ENCODE data around the gene SYNDIG1.

Gene SYNDIG1

GRCh38 chr20:24608926-24609667 is 139.7 kb downstream of the SYNDIG1 start:
- no peaks in the 10 kb centered on the region for H3K4me1 ChIP-seq (ENCODE audit: control insufficient read depth, insufficient read depth, low read length)
- no peaks in the 10 kb centered on the region for H3K36me3 ChIP-seq (ENCODE audit: control insufficient read depth, insufficient read depth, low read length)
- no peaks in the 10 kb centered on the region for H3K27me3 ChIP-seq (ENCODE audit: control insufficient read depth, insufficient read depth, low read length)
- H3K4me3 ChIP-seq (ENCODE audit: low read length) = no peak overlapping the region
- no peaks in the 10 kb centered on the region for H3K9me3 ChIP-seq (ENCODE audit: control insufficient read depth, low read length)
- no peak overlapping the region for H3K9ac ChIP-seq (ENCODE audit: low read length)

GRCh38 chr20:24609757-24610156 is 140.3 kb downstream of the SYNDIG1 start:
- Histone ChIP-seq H3K9ac (ENCODE audit: low read length) (no peak overlapping the region), H3K36me3 (ENCODE audit: control insufficient read depth, insufficient read depth, low read length) (no peaks in the 10 kb centered on the region), H3K4me3 (ENCODE audit: low read length) (no peak overlapping the region), H3K4me1 (ENCODE audit: control insufficient read depth, insufficient read depth, low read length) (no peaks in the 10 kb centered on the region), H3K27me3 (ENCODE audit: control insufficient read depth, insufficient read depth, low read length) (no peaks in the 10 kb centered on the region), H3K9me3 (ENCODE audit: control insufficient read depth, low read length) (no peaks in the 10 kb centered on the region)

- Histone ChIP-seq H3K4me3 (ENCODE audit: low read length) (no peak overlapping the region), H3K9ac (ENCODE audit: low read length) (no peak overlapping the region), H3K4me1 (ENCODE audit: control insufficient read depth, insufficient read depth, low read length) (no peaks in the 10 kb centered on the region), H3K9me3 (ENCODE audit: control insufficient read depth, low read length) (no peaks in the 10 kb centered on the region), H3K36me3 (ENCODE audit: control insufficient read depth, insufficient read depth, low read length) (no peaks in the 10 kb centered on the region), H3K27me3 (ENCODE audit: control insufficient read depth, insufficient read depth, low read length) (no peaks in the 10 kb centered on the region)
Observed at GRCh38 chr20:24610341-24611115, 141.1 kb downstream of the SYNDIG1 start.

GRCh38 chr20:24611360-24612140 is 142.1 kb downstream of the SYNDIG1 start:
- no peak overlapping the region for H3K4me3 ChIP-seq (ENCODE audit: low read length)
- no peaks in the 10 kb centered on the region for H3K36me3 ChIP-seq (ENCODE audit: control insufficient read depth, insufficient read depth, low read length)

DNA sequence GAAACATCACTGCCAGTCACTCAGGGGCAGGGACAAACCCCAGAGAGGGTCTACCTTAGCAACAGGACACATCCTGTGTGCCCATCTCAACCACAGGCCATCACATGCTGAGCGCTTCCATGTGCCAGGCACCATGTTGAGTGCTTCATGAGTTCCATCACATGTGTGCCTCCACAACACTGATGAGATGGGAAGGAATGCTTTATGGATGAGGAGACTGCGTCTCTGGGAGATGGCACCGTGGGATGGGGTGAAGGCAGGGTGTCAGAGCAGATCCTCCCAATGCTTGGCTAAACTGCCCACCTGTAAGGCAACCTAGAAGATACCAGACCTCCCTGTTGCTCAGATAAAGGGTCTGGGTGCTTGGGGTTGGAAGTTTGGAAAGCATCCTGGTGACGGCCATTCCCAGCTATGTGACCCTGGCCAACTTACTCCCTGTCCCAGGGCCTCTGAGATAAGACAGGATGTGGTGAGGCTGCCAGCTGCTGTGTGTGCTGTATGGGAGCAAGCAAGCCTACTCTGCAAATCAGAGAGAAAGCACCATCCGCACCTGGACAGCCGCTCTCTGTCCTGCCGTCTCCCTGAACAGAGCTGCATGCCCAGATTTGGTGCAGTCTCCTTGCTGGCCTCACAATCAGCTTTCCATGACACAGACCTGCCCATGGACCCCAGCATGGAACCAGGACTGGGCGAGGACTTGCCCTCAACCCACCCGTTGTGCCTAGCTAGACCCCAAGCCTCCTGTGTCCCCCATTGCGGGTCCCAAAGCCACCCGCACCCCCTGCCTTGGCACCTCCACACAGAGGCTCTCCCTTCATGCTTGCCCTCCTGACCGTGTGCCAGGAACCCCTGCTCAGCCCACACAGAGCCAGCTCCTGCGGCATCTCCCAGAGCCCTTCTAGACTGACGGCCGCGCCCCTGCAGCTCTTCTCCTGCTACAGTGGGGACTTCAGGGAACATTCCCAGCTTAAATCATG is 143.7 kb downstream of the SYNDIG1 start:
- Histone ChIP-seq H3K4me1 (ENCODE audit: control insufficient read depth, insufficient read depth, low read length) (no peaks in the 10 kb centered on the region), H3K9ac (ENCODE audit: low read length) (no peak overlapping the region), H3K9me3 (ENCODE audit: control insufficient read depth, low read length) (no peaks in the 10 kb centered on the region), H3K27me3 (ENCODE audit: control insufficient read depth, insufficient read depth, low read length) (no peaks in the 10 kb centered on the region), H3K4me3 (ENCODE audit: low read length) (no peak overlapping the region), H3K36me3 (ENCODE audit: control insufficient read depth, insufficient read depth, low read length) (no peaks in the 10 kb centered on the region)

More at GRCh38 chr20:24611360-24612140, 142.1 kb downstream of the SYNDIG1 start:
- H3K27me3 ChIP-seq (ENCODE audit: control insufficient read depth, insufficient read depth, low read length) = no peaks in the 10 kb centered on the region
- no peaks in the 10 kb centered on the region for H3K9me3 ChIP-seq (ENCODE audit: control insufficient read depth, low read length)
- no peak overlapping the region for H3K9ac ChIP-seq (ENCODE audit: low read length)
- no peaks in the 10 kb centered on the region for H3K4me1 ChIP-seq (ENCODE audit: control insufficient read depth, insufficient read depth, low read length)

GRCh38 chr20:24614341-24614740 is 144.9 kb downstream of the SYNDIG1 start:
- no peaks in the 10 kb centered on the region for H3K4me1 ChIP-seq (ENCODE audit: control insufficient read depth, insufficient read depth, low read length)
- no peaks in the 10 kb centered on the region for H3K9me3 ChIP-seq (ENCODE audit: control insufficient read depth, low read length)
- no peaks in the 10 kb centered on the region for H3K36me3 ChIP-seq (ENCODE audit: control insufficient read depth, insufficient read depth, low read length)
- H3K9ac ChIP-seq (ENCODE audit: low read length) = no peak overlapping the region
- no peaks in the 10 kb centered on the region for H3K27me3 ChIP-seq (ENCODE audit: control insufficient read depth, insufficient read depth, low read length)
- H3K4me3 ChIP-seq (ENCODE audit: low read length) = no peak overlapping the region

GRCh38 chr20:24615353-24615752 is 145.9 kb downstream of the SYNDIG1 start:
- Histone ChIP-seq H3K36me3 (ENCODE audit: control insufficient read depth, insufficient read depth, low read length) (no peaks in the 10 kb centered on the region), H3K4me3 (ENCODE audit: low read length) (no peak overlapping the region), H3K4me1 (ENCODE audit: control insufficient read depth, insufficient read depth, low read length) (no peaks in the 10 kb centered on the region), H3K9ac (ENCODE audit: low read length) (no peak overlapping the region), H3K27me3 (ENCODE audit: control insufficient read depth, insufficient read depth, low read length) (no peaks in the 10 kb centered on the region), H3K9me3 (ENCODE audit: control insufficient read depth, low read length) (no peaks in the 10 kb centered on the region)

GRCh38 chr20:24616258-24617079 is 147.0 kb downstream of the SYNDIG1 start:
- Histone ChIP-seq H3K4me3 (ENCODE audit: low read length) (no peak overlapping the region), H3K9me3 (ENCODE audit: control insufficient read depth, low read length) (no peaks in the 10 kb centered on the region), H3K36me3 (ENCODE audit: control insufficient read depth, insufficient read depth, low read length) (no peaks in the 10 kb centered on the region), H3K9ac (ENCODE audit: low read length) (no peak overlapping the region), H3K4me1 (ENCODE audit: control insufficient read depth, insufficient read depth, low read length) (no peaks in the 10 kb centered on the region), H3K27me3 (ENCODE audit: control insufficient read depth, insufficient read depth, low read length) (no peaks in the 10 kb centered on the region)

DNA sequence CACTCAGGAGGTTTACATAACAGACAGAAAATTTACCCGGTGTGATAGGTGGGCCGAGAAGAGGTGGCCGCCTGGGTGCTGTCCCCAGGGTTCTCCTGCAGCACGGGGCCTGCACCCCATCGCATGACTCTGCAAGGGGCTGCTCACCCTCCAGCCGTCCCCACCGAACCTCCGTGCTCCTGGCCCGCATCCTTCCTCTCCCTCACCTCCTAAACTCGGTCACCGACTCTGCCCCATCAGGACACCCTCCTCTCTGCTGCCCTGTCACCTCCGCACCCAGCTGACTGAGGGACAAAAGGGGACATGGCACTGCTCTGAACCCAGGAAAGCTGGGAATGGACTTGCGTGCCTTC is 147.6 kb downstream of the SYNDIG1 start:
- H3K9ac ChIP-seq (ENCODE audit: low read length) = no peak overlapping the region
- no peaks in the 10 kb centered on the region for H3K36me3 ChIP-seq (ENCODE audit: control insufficient read depth, insufficient read depth, low read length)
- no peaks in the 10 kb centered on the region for H3K4me1 ChIP-seq (ENCODE audit: control insufficient read depth, insufficient read depth, low read length)
- H3K4me3 ChIP-seq (ENCODE audit: low read length) = no peak overlapping the region
- no peaks in the 10 kb centered on the region for H3K9me3 ChIP-seq (ENCODE audit: control insufficient read depth, low read length)
- no peaks in the 10 kb centered on the region for H3K27me3 ChIP-seq (ENCODE audit: control insufficient read depth, insufficient read depth, low read length)

DNA sequence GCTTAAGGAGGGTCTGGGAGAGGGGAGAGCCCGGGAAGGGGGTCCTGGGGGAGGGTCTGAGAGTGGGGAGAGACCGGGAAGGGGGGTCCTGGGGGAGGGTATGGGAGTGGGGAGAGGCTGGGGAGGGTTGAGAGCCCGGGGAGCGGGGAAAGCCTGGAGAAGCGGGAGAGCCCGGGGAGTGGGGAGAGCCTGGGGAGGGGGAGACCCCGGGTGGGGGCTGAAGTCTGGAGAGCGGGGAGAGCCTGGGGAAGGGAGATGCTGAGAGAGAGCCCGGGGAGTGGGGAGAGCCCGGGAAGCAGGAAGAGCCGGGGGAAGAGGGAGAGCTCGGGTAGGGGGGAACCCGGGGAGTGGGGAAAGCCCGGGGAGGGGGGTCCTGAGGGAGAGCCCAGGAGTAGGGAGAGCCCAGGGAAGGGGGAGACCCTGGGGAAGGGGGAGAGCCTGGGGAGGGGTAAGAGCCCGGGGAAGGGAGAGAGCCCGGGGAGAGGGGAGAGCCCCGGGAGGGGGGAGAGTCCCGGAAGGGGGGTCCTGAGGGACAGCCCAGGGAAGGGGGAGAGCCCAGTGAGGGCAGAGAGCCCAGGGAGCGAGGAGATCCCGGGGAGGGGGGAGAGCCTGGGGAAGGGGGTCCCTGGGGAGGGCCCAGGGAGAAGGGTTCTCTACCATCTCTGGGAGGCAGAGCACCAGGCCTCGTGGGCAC is 148.5 kb downstream of the SYNDIG1 start:
- Histone ChIP-seq H3K4me1 (ENCODE audit: control insufficient read depth, insufficient read depth, low read length) (no peaks in the 10 kb centered on the region), H3K27me3 (ENCODE audit: control insufficient read depth, insufficient read depth, low read length) (no peaks in the 10 kb centered on the region), H3K9me3 (ENCODE audit: control insufficient read depth, low read length) (no peaks in the 10 kb centered on the region), H3K4me3 (ENCODE audit: low read length) (no peak overlapping the region), H3K9ac (ENCODE audit: low read length) (no peak overlapping the region), H3K36me3 (ENCODE audit: control insufficient read depth, insufficient read depth, low read length) (no peaks in the 10 kb centered on the region)
